Naive thymus-derived CD4-positive, alpha-beta T cell (primary cell): ENCODE measurements around the gene ATP1B3. TPM values are rescaled to one million over a fixed set of nuclear protein-coding genes. Genes with fewer than 3 reads are reported as not detected.

ENCODE experiments used
- ATAC-seq: fragments of 150-1000 bp; cut with Tn5 transposase; 2 replicates; pipeline ENCODE4 v1.10.0; 2021; ENCODE audit warnings: mild to moderate bottlenecking, moderate library complexity
- CTCF ChIA-PET: fragments of 350-600 bp; sonication (Branson Sonifier 250); formaldehyde crosslinking; loops from one replicate; lab custom pipeline; 2021; ENCODE audit warnings: antibody characterized with exemption; lab: Charles Lee
- POLR2A ChIA-PET: fragments of 350-600 bp; sonication (Branson Sonifier 250); formaldehyde crosslinking; loops from one replicate; lab custom pipeline; 2021; ENCODE audit warnings: antibody characterized with exemption, inconsistent platforms; lab: Charles Lee
- DNase-seq, 9 donors: peaks; one replicate each; pipeline versions ENCODE4 v3.0.0 to v3.0.0-alpha.2; 2020 to 2022; ENCODE audit warnings: mixed read lengths in 1 of 9
- H3K27ac ChIP-seq: one replicate; pipeline ENCODE4 v1.7.0; 2013; ENCODE audit warnings: mild to moderate bottlenecking, low read depth, low read length, moderate library complexity
- H3K27me3 ChIP-seq, 2 donors: one replicate each; pipeline ENCODE4 v1.7.0; 2013; ENCODE audit warnings: low read length in 2 of 2, mild to moderate bottlenecking in 2 of 2, moderate library complexity in 2 of 2; ENCODE audit not compliant: control insufficient read depth in 2 of 2, insufficient read depth in 2 of 2
- H3K36me3 ChIP-seq, 3 experiments: 1 replicate in 2 of 3; 2 replicates in 1 of 3; pipeline ENCODE4 v1.7.0; 2013; ENCODE audit warnings: low read length in 3 of 3, mild to moderate bottlenecking in 3 of 3, moderate library complexity in 1 of 3; ENCODE audit not compliant: insufficient read depth in 3 of 3, control insufficient read depth in 2 of 3
- H3K4me1 ChIP-seq, 2 donors: one replicate each; pipeline ENCODE4 v1.7.0; 2013; ENCODE audit warnings: low read length in 2 of 2, mild to moderate bottlenecking in 2 of 2, moderate library complexity in 1 of 2; ENCODE audit not compliant: control insufficient read depth in 2 of 2, insufficient read depth in 2 of 2
- H3K4me3 ChIP-seq: 2 replicates; pipeline ENCODE4 v1.7.0; 2013; ENCODE audit warnings: mild to moderate bottlenecking, low read length
- H3K9me3 ChIP-seq, 3 experiments: 1 replicate in 2 of 3; 2 replicates in 1 of 3; pipeline ENCODE4 v1.7.0; 2013; ENCODE audit warnings: low read length in 3 of 3; ENCODE audit not compliant: control insufficient read depth in 2 of 3
- H3K27ac Mint-ChIP-seq, 9 donors: one replicate each; pipeline ENCODE4 v1.8.0; 2020 to 2022; ENCODE audit warnings: mixed read lengths in 9 of 9, mild to moderate bottlenecking in 8 of 9, moderate library complexity in 5 of 9, inconsistent platforms in 2 of 9
- H3K27me3 Mint-ChIP-seq, 5 donors: one replicate each; pipeline ENCODE4 v1.8.0; 2021 to 2022; ENCODE audit warnings: mixed read lengths in 5 of 5, mild to moderate bottlenecking in 1 of 5
- H3K36me3 Mint-ChIP-seq, 5 donors: one replicate each; pipeline ENCODE4 v1.8.0; 2020 to 2022; ENCODE audit warnings: mixed read lengths in 5 of 5, mild to moderate bottlenecking in 3 of 5, inconsistent platforms in 1 of 5
- H3K4me1 Mint-ChIP-seq, 7 donors: one replicate each; pipeline ENCODE4 v1.8.0; 2020 to 2022; ENCODE audit warnings: mixed read lengths in 7 of 7, mild to moderate bottlenecking in 3 of 7, inconsistent platforms in 1 of 7
- H3K4me3 Mint-ChIP-seq, 10 donors: one replicate each; pipeline ENCODE4 v1.8.0; 2020 to 2022; ENCODE audit warnings: mild to moderate bottlenecking in 10 of 10, mixed read lengths in 10 of 10, moderate library complexity in 6 of 10, inconsistent platforms in 2 of 10
- H3K9me3 Mint-ChIP-seq, 11 donors: one replicate each; pipeline ENCODE4 v1.8.0; 2020 to 2022; ENCODE audit warnings: mixed read lengths in 11 of 11, mild to moderate bottlenecking in 4 of 11, inconsistent platforms in 1 of 11, moderate library complexity in 1 of 11
- intact Hi-C, 2 donors: fragments of 100-400 bp; cut with micrococcal nuclease; formaldehyde crosslinking; loops; one replicate each; pipeline ENCODE4 v1.15.1; 2023
- polyA plus RNA-seq, 2 donors: library from polyadenylated mRNA; unstranded; fragments of 300-500 nt; fragmentation: Illumina TruSeq; gene quantifications; one replicate each; pipeline ENCODE4 v1.2.3, GENCODE V29; 2021
- total RNA-seq, 6 experiments: library from RNA in 5 of 6; stranded (reverse) in 5 of 6; gene quantifications; 1 replicate in 5 of 6; 2 replicates in 1 of 6; pipeline ENCODE4 v1.2.3 and lab custom pipeline; 2021 to 2026

ATP1B3 gene
- total and polyA plus RNA-seq, 7 experiments from 2014 or later = 24.2 to 104 (median 35.2) TPM

DNA sequence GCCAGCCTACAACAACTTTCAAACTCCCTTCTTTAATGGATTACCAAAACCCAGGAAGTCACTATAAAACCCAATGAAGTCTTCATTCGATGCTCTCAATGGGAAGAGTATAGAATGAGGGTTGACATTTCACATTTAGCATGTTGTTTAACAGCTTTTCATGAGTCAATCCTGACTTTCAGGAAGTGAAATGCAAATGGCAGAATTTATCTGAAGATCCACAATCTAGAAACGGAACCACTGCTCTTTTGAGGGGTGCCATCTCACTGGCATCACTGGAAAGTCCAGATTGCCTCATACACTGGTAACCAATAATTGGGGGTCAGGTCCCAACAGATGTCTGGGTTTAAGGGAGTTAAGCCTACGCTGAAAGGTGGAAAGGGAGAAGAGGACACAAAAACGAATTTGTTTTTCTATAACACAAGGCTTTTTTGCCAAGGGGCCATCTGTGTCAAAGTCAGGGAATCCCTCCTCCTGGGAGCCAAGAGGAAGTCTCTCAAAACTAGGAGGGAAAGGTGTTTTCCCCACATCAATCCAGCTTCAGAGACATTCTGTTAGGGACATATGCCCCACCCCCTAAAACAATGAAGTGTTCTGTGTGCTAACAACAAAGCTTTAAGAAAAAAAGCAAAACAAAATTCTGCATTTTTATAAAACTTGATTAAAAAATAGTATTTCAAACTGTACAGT lies 12.0 kb upstream of the ATP1B3 start:
- Histone ChIP-seq H3K27me3 (no peaks in the 10 kb centered on the region), H3K4me1 (no peaks in the 10 kb centered on the region), H3K27ac (no peak overlapping the region), H3K36me3 (no peaks in the 10 kb centered on the region), H3K9me3 (no peaks in the 10 kb centered on the region), H3K4me3 (no peak overlapping the region)
- H3K27ac Mint-ChIP-seq = no peak overlapping the region
- POLR2A ChIA-PET = no interaction called here
- DNase-seq = no peak
- intact Hi-C loops = no loop called here
- H3K9me3 Mint-ChIP-seq = no peaks in the 10 kb centered on the region
- no peaks in the 10 kb centered on the region for H3K36me3 Mint-ChIP-seq
- H3K27me3 Mint-ChIP-seq = peaks cover 0 to 10% (median 0%) of the 10 kb centered on the region in 5 donors
- ATAC-seq = no peak
- peaks cover 0 to 11% (median 3%) of the 10 kb centered on the region in 7 donors for H3K4me1 Mint-ChIP-seq
- no peak overlapping the region for H3K4me3 Mint-ChIP-seq
- CTCF ChIA-PET = interaction anchor here (1.2 kb wide), 1 partner anchor 11 kb away, joined by 3 read pairs; no protein-coding TSS in a partner anchor

DNA sequence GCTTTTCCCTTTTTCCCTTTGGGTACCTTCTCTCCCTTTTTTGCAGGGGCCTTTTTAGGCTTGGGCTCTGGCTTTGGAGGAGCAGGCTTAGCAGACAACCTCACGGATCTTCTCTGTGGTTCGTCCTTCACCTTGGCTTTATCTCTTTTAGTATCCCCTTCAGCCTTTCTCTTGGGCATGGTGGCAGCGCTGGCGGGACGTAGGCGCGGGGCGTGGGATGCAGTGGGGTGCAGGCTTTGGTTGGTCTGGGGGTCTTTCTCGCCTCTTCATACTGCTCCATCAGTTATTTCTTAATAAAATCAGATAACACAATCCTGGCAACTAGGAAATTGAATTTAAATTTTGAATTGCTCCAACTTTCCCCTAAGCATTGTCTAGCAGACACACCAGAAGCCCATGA lies 11.3 kb upstream of the ATP1B3 start:
- Histone ChIP-seq H3K27ac (no peak overlapping the region), H3K27me3 (no peaks in the 10 kb centered on the region), H3K9me3 (no peaks in the 10 kb centered on the region), H3K4me1 (no peaks in the 10 kb centered on the region), H3K36me3 (no peaks in the 10 kb centered on the region), H3K4me3 (no peak overlapping the region)
- no peak overlapping the region for H3K4me3 Mint-ChIP-seq
- H3K4me1 Mint-ChIP-seq = peaks cover 0 to 11% (median 3%) of the 10 kb centered on the region in 7 donors
- intact Hi-C loops = no loop called here
- H3K27ac Mint-ChIP-seq = no peak overlapping the region
- H3K36me3 Mint-ChIP-seq = no peaks in the 10 kb centered on the region
- ATAC-seq (no peak), DNase-seq (no peak)
- ChIA-PET CTCF (interaction anchor here (1.2 kb wide), 1 partner anchor 10 kb away, joined by 3 read pairs; no protein-coding TSS in a partner anchor), POLR2A (no interaction called here)
- peaks cover 0 to 10% (median 0%) of the 10 kb centered on the region in 5 donors for H3K27me3 Mint-ChIP-seq
- no peaks in the 10 kb centered on the region for H3K9me3 Mint-ChIP-seq

DNA sequence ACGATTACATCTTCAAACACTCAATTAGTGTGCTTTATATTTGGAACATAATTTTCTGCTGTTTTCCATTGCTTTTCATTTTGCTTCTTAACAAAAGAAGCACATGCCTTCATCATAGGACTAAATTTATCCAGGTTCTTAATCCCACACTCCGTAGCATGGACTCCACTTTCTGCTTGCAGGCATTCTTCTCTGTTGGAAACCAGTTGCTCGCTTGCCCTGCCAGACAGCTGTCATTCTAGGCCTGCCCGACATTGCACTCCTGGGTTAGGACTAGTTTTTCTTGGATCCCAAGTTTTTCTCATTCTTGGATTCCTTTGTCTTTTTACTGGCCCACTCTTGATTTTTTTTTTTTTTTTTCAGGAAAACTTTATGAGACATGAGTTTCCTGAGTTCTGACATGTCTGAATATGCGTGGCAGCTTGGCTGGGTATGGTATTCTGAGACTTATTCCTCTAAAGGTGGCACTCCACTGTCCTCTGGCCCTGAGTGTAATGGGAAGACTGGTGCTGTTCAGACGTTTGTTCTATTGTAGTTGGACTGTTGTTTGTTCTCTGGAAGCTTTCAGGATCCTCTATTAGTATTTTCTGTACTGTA lies 6.3 kb upstream of the ATP1B3 start:
- Mint-ChIP-seq H3K4me1 (peaks cover 1 to 4% (median 3%) of the 10 kb centered on the region in 7 donors), H3K27ac (no peak overlapping the region), H3K9me3 (no peaks in the 10 kb centered on the region), H3K36me3 (no peaks in the 10 kb centered on the region), H3K27me3 (peaks cover 0 to 2% (median 0%) of the 10 kb centered on the region in 5 donors), H3K4me3 (no peak overlapping the region)
- ATAC-seq = no peak
- no peaks in the 10 kb centered on the region for H3K9me3 ChIP-seq
- H3K27ac ChIP-seq = no peak overlapping the region
- ChIA-PET CTCF (no interaction called here), POLR2A (interaction anchor here (0.6 kb wide), 1 partner anchor 134 kb away, joined by 3 read pairs; no protein-coding TSS in a partner anchor)
- intact Hi-C loops = loop anchor here in 1 of 2 donors (10.0 kb wide), 1 partner anchor 155 kb away; no protein-coding TSS in a partner anchor
- peaks cover 0 to 3% of the 10 kb centered on the region in 2 donors for H3K4me1 ChIP-seq
- H3K36me3 ChIP-seq = no peaks in the 10 kb centered on the region
- no peak for DNase-seq
- no peaks in the 10 kb centered on the region for H3K27me3 ChIP-seq
- no peak overlapping the region for H3K4me3 ChIP-seq

DNA sequence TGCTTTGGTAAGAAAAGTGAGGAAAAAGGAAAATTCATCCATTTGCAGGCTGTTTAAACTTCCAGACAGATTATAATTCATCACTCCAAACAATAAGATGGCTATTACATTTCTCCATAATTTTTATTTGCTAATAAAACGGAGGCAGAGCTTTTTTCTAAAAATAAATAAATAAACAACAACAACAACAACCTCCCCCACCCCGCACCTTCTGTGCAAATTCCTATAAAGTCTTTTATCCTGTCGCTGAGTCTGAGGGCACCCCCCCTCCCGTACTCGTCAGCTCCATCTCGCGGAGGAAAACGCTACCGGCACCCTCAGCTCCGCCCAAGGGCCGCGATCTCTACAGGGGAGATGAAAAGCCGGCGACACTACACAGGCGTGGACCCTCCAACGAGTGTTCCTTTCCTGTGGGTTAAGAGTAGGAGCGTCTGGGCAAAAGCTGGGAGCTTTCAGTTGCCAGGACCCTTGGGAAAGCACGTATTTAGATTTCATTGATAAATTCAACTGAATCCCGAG lies 1.0 kb upstream of the ATP1B3 start:
- Histone ChIP-seq H3K27me3 (no peaks in the 10 kb centered on the region), H3K4me3 (peak overlapping the region; percentile 82), H3K4me1 (peaks cover 0 to 28% of the 10 kb centered on the region in 2 donors), H3K27ac (peak overlapping the region; percentile 98), H3K36me3 (no peaks in the 10 kb centered on the region), H3K9me3 (no peaks in the 10 kb centered on the region)
- ChIA-PET CTCF (interaction anchor here (0.6 to 3.6 kb wide), 18 partner anchors 8 to 637 kb away, joined by 3 to 39 read pairs (median 4); partner anchors contain the start of gene RNF7), POLR2A (interaction anchor here (0.6 to 5.3 kb wide), 11 partner anchors 8 to 571 kb away, joined by 3 to 49 read pairs (median 3); partner anchors contain the start of gene RNF7)
- Mint-ChIP-seq H3K9me3 (no peaks in the 10 kb centered on the region), H3K36me3 (no peaks in the 10 kb centered on the region), H3K4me3 (peak overlapping the region; percentile 83 to 95 (median 91)), H3K27ac (peak overlapping the region; percentile 76 to 96 (median 89)), H3K4me1 (peaks cover 15 to 38% (median 32%) of the 10 kb centered on the region in 7 donors), H3K27me3 (no peaks in the 10 kb centered on the region)
- ATAC-seq = peak; percentile 76
- peak; percentile 58 to 81 (median 77) for DNase-seq
- intact Hi-C loops = loop anchor here (1.0 to 10.0 kb wide), 10 partner anchors 30 to 1127 kb away; partner anchors contain the start of genes RNF7 (in 2 of the 2), TFDP2 (in 2 of the 2), RASA2 (in 1 of the 2) and SLC25A36 (in 1 of the 2)

DNA sequence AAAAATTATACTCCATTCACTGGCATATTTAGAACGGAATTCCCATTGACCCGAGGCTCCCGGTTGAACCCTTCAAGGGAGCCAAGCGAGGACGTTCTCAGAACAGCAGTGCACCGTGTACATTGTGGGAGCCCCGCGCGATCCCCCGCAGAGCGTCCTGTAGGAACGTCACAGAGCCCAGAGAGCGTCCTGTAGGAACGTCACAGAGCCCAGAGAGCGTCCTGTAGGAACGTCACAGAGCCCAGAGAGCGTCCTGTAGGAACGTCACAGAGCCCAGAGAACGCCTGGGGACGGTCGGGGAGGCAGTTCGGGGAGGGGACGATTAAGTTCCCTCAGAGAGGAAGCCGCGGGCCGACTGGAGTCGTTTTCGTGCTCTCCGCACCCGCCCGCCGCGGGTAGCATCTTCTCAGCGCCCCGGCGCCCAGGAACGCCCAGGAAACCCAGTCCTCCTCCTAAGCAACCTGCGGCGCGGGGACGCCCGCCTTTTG lies 506 bp upstream of the ATP1B3 start:
- ChIA-PET CTCF (interaction anchor here (0.8 to 3.6 kb wide), 13 partner anchors 11 to 404 kb away, joined by 3 to 39 read pairs (median 5); partner anchors contain the start of gene RNF7), POLR2A (interaction anchor here (1.1 to 5.3 kb wide), 8 partner anchors 9 to 570 kb away, joined by 3 to 49 read pairs (median 3); partner anchors contain the start of gene RNF7)
- H3K27ac Mint-ChIP-seq = peak overlapping the region; percentile 76 to 96 (median 89)
- peak overlapping the region; percentile 83 to 95 (median 91) for H3K4me3 Mint-ChIP-seq
- H3K36me3 ChIP-seq = no peaks in the 10 kb centered on the region
- intact Hi-C loops = loop anchor here (1.0 to 10.0 kb wide), 21 partner anchors 31 to 1126 kb away; partner anchors contain the start of genes RNF7 (in 2 of the 2), SLC25A36 (in 2 of the 2), TFDP2 (in 2 of the 2) and U2SURP (in 2 of the 2)
- no peaks in the 10 kb centered on the region for H3K27me3 Mint-ChIP-seq
- H3K9me3 Mint-ChIP-seq = no peaks in the 10 kb centered on the region
- no peaks in the 10 kb centered on the region for H3K9me3 ChIP-seq
- H3K27me3 ChIP-seq = no peaks in the 10 kb centered on the region
- ATAC-seq (peak; percentile 71), DNase-seq (peak in 5 of 9 donors; percentile 63 to 84 (median 81))
- peak overlapping the region; percentile 98 for H3K27ac ChIP-seq
- peaks cover 15 to 38% (median 32%) of the 10 kb centered on the region in 7 donors for H3K4me1 Mint-ChIP-seq
- H3K36me3 Mint-ChIP-seq = no peaks in the 10 kb centered on the region
- H3K4me1 ChIP-seq = peaks cover 0 to 28% of the 10 kb centered on the region in 2 donors
- H3K4me3 ChIP-seq = peak overlapping the region; percentile 82
